Measurements from ENCODE around the gene UNC79.

Gene UNC79

DNA sequence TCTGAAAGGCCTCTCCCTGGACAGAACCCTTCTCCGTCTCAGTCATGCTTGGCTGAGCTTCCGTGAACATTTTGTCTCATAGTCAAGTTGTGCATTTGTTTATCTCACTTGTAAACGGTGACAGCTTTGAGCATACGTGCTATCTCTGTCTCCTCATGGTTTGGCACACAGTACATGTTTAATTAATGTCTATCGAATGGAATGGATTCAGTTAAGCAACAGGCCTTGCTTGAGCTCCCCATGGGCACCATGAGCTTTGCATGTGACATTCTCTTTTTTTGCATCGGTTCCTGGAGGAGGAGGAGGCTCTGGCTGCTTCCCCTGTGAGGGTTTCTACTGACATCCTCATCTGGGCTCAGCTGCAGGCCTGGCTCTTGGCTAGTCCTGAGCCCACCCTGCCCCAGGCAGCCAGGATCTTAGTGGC lies 277.6 kb downstream of the UNC79 start:
- no peak for DNase-seq (ENCODE audit: low spot score)

DNA sequence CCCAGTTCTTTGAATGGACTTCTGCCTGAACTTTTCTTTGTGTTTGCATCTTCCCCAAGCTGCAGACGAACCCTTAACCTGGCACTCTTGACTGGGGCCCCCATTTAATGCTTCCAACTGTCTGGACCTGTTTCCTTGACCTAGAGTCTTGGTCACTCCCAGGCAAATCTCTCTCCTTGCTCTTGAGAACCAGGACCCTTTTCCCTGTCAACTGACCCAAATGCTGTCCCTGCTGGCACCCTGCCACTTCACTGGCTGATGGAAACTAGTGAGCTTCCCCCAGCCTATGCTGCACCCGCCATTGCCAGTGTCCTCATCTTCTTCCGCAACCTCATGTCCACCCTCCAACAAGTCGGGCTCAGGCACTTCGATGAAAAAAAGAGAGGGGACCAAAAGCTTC lies 278.1 kb downstream of the UNC79 start:
- no peak for DNase-seq (ENCODE audit: low spot score)

DNA sequence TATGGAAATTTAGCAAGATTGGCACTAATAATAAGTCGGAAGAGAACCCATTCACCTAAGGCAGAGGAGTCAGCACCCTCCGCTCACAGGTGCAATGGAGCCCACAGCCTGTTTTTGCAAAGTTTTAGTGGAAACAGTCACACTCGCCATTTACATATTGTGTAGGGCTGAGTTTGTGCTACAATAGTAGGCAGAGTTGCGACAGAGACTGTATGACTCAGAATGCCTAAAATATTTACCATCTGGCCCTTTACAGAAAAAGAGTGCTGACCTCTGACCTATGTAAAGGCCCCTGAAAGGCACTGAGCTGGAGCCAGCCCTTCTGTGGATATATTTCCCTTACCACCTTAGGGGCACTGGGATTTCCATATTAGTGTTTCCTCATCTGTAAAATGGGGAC lies 278.5 kb downstream of the UNC79 start:
- no peak for DNase-seq (ENCODE audit: low spot score)

DNA sequence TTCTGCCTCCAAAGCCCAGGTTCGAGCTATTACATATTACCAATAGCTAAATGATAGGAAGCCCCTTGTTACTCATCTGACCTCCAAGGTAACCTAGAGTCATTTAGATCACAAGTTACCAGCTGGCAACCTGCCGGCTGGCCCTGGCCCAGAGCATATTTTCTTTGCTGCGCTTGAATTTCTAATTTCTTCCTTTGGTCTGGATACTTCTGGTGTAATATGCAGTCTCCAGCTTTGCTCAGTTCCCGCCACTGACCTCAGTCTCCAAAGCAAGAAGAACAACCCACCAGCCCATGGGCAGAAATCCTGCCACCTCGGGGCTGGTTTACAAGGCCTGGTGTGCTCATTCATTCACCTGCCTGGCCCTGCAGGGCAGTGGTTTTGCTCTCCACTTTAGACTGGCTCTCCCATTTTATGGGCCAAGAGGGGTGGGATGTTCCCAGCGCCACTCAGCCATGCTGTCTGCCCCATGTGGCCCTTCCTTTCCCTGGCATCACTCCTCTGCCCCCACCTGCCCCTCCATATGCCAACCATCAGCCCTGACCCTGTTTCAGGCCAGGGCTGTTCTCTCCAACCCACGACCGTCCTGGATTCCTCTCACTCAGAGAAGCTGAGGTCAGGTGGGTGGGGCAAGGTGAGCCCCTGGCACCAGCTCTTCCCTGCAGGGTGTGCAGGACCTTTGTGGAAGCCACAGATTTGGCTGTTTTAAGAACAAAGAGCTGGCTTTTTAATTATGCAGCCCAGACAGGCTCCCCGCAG lies 281.5 kb downstream of the UNC79 start:
- DNase-seq (ENCODE audit: low spot score), result no peak

DNA sequence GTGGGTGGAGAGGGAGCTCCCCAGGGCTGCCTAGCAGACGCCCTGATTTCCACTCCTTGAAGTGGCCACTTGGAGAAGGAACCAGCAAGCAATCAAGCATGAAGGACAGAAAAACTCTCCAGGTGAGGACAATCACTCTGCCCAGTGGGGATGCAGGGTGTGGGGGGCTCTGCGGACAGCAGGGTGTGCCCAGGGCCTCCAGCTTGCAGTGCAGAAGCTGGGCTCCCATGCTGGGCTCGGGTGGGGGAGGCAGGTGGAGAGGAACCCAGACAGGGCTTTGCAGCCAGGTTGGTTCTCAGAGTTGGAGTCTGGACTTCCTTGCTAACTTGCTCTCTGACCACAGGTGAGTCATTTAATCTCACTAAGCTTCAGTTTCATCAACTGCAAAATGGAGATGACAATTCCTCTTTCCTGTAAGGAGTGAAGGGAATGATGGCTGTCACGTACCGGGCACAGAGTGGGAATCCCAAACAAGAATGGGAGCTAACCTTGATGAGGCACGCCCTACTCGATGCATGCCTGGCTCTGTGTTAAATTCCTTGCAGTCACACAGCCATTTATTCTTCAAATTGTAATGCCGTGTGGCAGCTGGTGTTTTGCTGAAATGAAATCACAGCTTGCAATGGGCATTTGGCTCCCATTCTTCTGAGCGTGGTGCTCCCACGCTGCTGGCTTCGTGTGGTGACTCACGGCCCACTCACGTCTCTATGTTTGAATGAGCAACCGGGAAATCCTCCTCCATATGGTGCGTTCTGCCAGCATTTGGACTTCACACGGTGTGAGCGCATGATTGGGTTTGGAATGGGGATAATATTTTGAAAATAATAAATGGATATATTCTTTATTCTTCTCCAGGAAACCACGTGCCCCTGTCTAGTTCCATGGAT lies 282.3 kb downstream of the UNC79 start:
- DNase-seq (ENCODE audit: low spot score), result no peak

DNA sequence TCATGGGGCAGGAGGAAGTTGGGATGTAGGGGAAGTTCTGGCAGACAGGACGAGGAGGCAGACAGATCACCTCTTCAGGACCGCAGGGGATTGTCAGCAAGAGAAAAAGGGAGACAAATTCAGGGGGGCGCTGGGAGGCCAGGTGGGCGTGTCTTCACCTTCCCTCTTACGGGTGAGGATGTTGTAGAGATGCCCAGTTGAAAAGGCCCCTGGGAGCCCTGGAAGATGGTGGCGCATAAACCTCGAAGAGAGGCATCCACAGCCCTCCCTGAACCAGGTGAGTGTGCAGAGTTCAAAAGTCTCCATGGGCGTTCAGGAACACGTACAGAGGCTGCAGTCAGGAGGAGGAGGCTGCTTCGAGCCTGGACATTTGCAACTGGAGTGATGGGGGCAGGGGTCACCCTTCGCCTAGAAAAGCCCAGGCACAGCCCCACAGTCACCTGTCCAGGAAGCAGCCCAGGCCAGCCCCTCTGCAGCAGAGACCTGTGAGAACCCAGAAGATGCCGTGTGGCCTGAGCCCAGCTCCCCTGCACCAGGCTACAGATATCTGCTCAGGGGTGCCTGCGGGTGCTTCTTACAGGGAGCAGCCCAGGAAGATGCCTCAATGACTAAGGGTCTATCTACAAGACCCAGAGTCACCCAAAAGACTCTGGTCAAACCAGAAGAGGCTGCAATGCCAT lies 283.1 kb downstream of the UNC79 start:
- DNase-seq (ENCODE audit: low spot score), result no peak

DNA sequence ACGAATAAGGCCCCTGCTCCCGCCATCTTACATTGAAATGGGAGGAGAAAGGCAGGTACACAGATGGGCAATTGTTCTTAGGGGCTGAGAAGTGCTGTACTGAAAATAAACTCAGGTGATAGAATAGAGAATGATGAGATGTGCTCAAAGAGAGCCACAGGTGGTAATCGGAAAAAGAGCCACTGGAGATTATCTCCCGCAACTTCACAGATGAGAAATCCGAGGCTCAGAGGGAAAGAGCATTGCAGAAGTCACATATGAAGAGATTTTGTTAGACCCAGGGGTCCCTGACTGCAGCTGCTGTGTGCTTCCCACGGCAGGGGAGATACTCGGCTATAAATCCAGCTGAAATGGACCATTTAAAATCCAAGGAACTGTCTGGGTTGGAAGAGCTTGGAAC lies 283.9 kb downstream of the UNC79 start:
- no peak for DNase-seq (ENCODE audit: low spot score)

DNA sequence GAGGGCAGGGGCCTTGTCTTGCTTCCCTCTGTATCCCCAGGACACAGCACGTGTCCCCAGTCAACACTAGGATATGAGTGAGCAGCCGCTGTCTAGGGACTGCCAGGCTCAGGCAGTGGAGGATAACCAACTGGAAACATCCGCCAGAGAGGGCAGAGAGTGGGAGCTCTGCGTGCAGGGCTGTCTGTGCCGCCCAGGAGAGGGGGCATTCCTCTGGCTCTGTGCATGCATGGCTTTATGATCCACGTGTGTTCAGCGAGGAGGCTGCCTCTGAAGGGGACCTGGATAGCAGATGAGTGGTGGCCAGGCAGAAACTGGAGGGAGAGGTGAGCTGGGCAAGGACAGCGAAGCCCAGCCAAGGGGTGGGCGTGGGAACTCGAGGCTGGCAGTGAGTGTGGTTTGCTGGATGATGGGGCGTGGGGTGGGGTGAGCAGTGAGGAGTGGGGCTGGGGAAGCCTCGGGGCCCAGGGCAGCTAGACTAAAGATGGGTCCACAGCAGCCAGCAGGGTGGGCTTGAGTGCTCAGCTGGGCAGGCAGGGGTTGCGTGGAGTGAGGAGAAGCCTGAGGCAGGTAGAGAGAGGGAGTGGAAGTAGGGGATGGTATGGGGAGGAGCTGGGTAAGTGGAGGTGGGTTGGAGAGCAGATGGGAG lies 284.7 kb downstream of the UNC79 start:
- no peak for DNase-seq (ENCODE audit: low spot score)

DNA sequence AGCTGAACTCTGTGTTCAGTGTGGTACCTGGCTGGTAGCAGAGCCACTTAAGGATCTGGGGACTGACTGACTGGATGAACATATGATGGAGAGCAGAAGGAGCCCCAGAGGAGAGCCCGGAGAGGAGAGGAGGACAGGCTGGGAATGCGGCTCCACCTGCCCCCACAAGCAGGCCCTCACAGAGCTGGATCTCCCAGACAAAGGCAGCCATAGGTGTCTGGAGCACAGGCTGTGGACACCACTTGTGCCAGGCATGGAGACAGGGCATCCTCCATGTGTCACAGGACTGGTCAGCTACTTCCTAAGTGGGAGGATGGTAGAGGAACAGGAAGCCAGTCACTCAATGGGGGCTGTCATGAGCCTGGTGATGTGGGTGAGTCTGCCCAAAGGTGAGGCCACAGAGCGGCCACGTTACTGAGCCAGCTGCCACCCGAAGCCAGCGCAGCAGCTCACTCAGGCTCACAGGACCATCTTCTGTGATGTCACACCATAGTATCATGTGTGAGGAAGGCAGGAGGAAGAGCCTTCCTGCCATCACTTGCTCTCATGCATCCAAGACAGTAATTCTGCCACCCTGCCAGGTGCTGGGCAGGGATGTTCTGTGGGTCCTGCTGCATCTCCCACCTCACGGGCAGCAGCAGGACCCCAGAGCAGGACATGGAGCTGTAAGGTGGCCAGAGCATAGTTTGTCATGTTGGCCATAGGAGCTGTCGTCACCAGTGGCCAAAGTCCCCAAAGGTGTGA lies 285.4 kb downstream of the UNC79 start:
- no peak for DNase-seq (ENCODE audit: low spot score)

DNA sequence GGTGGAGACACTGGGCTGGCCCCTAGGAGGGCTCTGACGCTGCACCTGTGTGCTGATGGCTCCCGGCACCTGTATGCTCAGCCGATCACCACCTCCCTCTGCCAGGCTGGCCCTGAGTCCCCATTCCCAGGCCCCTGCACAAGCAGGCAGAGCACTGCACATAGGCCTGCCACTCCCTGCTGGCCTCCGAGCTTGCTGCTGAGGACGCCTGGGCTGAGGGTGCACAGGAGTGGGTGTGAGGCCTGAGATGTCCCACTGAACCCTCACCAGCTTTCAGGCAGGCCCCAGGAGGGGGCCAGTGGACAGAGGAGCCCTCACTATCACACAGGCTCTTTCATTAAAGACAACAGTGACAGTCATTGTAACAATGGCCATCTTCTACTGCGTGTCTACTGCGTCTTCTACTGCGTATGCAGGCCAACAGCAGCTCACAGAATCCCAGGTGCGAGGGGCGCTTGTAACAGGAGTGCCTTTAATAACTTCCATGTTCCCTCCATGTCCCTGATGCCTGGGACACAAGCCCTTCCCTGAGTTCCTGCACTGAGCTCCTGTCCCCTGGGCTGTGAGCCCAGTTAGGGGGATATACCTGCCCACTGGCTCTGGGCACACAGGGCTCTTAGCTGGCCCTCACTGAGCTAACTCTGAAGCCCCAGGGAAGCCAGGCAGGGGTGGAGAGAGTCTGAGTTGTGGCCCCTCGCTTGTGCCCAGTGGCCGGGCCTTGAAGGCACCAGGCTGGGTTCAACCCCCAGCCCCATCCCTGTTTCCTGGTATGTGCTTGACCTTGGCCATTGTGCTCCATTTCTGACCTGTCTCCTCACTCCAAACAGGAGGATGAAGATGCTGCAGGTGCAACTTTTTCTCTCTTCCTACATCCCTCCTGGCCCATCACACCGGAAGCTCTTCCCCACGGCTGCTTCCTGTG lies 286.3 kb downstream of the UNC79 start:
- DNase-seq (ENCODE audit: low spot score), result no peak

DNA sequence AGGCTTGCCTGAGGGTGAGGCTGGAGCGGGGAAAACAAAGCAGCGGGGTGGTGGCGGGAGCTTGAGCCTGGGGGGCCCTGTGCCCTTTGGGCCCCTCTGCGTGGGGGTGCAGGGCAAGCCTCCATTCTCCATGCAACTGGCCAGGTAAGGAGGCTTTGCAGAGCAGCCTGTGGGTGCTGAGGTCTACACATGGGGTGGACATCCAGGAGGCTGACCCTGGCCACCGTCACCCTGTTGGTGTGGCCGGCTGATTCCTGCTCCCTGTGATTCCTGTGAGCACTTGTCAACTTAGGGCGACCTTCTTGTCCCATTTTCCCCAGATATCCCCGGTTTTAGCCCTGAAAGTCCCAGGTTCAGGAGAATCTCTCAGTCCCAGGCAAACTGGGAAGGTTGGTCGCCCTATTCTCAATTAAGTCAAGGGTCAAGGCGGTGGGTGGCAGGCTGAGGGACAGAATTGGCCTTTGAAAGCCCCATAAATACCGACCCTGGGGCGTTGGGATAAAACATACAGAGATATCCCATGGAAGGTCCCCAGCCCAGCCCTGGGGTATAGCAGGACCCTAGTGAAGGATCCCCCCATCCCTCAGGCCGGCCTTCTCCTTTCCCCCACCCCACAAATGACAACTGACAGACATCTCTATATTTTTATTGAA lies 287.1 kb downstream of the UNC79 start:
- DNase-seq (ENCODE audit: low spot score), result no peak

DNA sequence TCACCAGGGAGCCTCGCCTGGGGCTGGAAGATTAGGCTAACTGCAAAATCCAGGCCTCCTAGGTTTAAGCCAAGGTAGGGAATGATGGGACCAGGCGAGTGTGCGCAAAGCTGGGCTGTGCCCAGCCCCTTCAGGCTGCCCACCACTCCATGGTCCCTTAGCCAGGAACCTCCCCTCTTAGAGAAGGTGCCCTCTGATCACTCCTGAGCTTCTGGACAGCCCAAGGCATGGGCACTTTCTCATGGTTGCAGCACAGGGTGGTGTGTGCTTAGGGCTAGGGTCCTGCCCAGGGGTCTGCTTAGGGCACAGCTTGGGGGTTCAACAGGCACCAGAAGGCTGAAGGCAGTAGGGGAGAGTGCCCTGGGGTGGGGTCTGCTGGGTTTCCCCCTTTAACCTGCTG lies 288.5 kb downstream of the UNC79 start:
- no peak for DNase-seq (ENCODE audit: low spot score)

DNA sequence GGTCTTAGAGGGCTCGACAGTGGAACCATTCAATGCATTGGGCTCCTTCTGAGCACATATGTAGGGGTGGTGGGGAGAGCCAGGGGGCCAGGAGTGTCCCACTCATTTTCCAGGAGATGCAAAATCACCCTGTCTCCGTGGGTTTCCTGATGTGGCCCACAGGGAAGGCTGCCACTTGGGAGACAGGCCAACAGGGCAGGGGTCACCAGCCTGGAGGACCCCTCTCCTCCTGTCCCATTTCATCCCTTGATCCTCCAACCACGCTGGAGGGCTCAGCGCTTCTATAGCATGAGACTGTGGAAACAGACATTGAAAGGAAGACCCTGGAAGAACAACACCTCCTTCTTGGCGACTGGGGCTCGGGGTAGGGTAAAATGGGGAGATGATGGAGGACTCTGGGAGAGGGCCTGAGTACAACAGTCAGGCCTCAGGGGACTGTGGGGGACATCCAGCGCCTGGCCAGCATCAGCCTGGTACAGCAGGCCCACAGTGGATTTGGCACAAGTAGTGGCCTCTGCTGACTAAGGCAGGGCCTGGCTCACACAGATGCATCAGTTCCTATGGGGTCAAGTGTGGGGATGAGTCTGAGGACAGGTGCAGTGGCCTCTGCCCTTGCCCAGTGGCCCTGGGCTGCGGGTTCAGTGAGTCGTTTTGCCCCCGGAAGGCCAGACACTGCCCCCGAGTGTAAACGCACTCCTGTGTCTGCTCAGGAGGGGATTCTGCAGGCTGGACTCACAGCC lies 289.5 kb downstream of the UNC79 start:
- no peak for DNase-seq (ENCODE audit: low spot score)

DNA sequence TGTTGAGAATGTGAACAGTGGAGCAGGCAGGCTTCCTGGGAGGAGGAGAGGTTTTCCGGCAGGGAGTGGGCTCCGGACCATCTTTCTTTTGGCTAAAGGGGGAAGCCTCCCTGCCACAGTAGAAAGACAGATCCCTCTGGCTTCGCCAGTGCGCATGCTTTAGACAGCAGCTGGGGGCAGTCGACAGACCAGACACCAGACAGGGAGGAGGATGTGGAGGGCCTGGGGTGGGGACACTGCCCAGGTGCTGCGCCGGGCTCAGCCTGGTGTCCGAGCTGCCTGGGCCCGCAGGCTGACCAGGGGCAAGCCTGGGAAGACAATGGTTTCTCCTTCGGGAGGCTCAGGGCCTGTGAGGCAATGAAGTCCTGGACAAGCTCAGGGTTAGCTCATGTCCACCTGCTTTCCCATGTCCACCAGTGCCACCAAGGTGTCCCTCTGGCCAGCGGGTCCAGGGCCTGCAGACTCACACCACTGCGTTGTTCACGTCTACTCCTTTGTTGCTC lies 290.3 kb downstream of the UNC79 start:
- DNase-seq (ENCODE audit: low spot score), result no peak

DNA sequence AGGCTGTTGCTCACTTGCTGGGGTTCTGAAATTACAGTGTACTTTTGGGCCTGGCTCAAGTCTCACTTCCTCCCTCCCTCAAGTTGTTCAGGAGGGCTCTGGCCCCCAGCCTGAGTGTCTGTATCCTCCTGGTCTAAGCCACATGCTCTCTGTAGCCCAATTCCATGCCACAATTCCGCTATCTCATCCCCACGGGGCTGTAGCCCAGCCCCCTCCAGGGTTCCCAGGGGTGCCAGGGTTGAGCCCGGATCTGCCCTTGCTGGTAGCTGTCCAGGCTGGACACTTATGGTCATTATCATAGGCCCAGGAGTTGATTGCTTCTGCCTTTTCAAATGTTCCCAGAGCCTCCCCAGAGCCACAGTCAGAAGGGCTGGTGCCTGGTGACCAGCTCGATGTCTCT lies 292.3 kb downstream of the UNC79 start:
- no peak for DNase-seq (ENCODE audit: low spot score)

DNA sequence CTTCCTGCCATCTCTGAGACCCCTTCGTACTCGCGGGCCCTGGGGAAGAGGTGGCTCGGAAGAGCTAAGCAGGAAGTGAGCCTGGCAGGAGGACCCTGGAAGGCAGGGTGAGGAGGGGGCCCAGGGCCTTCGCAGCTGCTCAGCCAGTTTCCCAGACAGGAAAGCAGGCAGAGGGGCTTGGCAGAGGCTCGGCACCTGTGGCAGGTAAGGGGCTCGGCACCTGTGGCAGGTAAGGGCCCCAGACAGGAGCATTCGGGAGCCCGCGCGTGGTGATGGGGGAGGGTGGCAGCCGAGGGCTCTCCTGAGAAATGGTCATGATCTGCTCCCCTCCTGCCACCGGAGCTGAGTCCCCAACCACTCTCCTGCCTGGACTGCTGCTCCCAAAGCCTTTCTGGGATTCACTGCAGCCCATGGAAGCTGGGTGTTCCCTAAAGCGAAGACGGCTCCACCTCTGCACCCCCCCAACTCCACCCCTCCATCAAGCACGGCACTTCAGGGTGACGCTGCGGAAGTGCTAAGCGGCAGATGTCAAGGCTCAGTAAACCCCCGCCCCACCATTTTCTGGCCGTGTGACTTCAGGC lies 294.4 kb downstream of the UNC79 start:
- no peak for DNase-seq (ENCODE audit: low spot score)

DNA sequence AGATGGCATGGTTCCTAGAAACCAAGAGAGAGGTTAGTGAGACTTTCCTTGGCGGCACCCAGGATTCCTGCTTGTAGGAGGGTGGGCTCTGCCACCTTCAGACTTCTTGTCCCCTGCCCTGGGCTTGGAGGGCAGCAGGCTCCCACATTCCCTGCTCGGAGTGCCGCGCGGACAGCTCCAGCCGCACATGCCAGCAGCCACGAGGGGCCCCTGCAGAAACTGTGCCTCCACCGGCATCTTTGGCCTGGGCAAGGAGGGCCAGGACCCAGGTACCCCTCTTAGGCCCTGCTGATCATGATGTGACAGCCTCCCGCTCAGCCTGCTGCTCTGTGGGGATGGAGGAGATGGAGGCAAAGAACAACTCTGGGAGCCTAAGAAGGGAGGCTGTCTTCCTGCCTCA lies 295.3 kb downstream of the UNC79 start:
- DNase-seq (ENCODE audit: low spot score), result no peak

DNA sequence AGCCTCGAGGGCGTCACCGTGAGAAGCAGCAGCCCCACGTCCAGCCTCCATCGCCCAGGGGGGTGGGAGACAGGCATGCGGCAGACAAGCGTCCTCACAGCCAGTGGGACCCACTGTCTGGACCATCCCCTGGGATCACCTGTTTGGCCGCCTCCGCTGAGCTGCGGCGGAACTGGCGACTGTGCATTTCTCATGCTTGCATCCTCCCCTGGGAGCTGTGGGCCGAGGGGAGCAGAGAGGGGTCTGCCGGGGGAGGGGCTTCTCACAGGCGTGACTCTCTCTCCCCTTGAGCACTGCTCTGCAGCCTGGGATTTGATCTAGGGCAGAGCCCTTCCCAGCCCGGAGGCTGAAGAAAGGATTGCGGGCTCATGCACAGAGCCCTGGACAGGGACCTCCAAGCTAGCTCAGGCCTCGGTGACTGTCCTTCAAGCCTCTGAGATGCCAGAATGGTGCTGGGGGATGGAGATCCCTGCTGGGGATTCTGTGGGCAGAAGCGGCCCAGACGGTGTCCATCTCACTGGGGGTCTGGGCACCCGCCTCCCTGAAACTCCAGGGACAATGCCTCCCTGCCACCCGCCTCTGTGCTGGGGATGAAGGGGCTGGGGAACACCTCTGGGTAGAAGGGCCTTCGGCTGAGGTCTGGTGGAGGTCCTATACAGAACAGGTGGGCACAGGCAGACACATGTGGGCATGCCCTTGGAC lies 296.5 kb downstream of the UNC79 start:
- no peak for DNase-seq (ENCODE audit: low spot score)

Data from CD4-positive, alpha-beta T cell treated with Interleukin-15 for 4 hours (primary cell).